Stimulated activated CD8-positive, alpha-beta memory T cell treated with anti-CD3 and anti-CD28 coated beads, Interleukin-4, amount 100 ng/mL, for 1 hour (primary cell): ENCODE measurements around the gene CCDC188.

Experiments
- DNase-seq, 2 donors: peaks; one replicate each; pipeline ENCODE4 v3.0.0-alpha.2; 2020; ENCODE audit warnings: low read depth in 2 of 2, low spot score in 1 of 2

The CCDC188 gene

GRCh38 chr22:20150381-20151275, at the start of gene CCDC188:
Gene CCDC188, minus strand, starts transcription at chr22:20151055. Its CDS starts 69 bp downstream, at chr22:20150986.
- DNase-seq, result no peak

DNA sequence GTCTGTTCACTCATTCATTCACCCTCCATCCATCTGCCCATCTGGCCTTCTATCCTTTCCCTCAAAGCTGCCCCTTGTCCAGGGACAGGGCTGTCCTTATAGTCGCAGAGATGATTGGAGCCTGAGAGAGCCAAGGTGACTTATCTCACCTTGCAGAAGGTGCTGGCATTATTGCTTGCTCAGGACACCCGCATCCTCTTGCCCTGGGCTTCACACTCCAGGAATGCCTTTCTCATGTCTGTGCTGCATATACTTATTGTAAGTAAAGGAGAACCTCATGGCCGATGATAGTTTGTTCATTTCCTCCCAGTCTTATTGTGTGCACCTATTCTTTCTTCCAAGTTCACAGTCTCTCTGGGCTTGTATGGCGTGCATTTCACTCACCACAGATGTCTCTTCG, 49.1 kb upstream of the CCDC188 start:
- no peak for DNase-seq

DNA sequence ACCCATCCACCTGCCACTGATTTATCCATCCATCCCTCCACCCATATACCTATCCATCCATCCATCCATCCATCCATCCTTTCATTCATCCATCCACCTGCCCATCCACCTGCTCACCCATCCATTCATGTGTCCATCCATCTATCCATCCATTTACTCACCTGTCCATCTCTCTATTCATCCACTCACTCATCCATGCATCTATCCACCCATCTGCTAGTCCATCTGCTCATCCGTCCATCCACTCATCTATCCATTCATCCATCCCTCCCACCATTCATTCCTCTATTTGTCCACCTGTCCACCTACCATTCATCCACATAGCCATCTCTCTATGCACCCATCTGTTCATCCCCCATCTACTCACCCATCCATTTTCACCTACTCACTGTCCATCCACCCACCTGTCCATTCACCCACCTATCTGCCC, 48.6 kb upstream of the CCDC188 start:
- DNase-seq, result no peak

GRCh38 chr22:20198557-20199319, 47.9 kb upstream of the CCDC188 start:
- no peak for DNase-seq

GRCh38 chr22:20197407-20198030, 46.7 kb upstream of the CCDC188 start:
- no peak for DNase-seq

GRCh38 chr22:20196094-20196842, 45.4 kb upstream of the CCDC188 start:
- DNase-seq, result no peak

GRCh38 chr22:20194681-20195593, 44.1 kb upstream of the CCDC188 start:
- no peak for DNase-seq

DNA sequence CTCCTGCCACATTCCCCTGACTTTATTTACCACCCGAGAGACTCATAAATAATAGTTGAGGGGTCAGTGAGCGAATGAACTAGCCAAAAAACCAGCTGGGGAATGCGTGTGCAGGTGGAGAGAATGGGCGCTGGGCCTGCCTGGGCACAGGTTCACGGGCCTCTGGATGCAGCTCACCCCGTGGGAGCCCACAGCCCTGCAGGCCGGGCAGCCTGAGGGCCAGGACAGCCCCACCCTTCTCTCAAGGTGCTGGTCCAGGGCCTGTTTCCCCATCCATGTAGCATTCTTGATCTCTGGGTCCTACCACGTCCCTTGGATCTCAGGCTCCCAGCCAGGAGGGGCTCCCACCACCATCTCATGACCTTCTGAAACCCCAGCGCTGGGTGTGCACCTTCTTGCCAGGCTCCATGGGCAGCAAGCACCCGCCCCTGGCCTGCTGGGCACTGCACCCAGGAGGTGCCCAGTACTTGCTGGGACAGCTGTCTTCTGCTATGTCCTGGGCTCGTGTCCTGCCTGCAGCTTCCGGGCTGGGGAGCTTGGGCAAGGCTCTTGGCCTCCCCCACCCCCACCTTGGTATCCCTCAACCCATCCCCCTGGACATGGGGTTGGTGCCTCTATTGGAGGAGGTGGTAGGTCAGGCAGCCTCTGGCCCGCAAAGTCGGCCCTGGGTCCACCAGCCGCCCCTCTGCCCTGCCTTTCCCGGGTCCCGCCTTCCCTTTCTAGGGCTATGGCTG, 43.1 kb upstream of the CCDC188 start:
- no peak for DNase-seq

DNA sequence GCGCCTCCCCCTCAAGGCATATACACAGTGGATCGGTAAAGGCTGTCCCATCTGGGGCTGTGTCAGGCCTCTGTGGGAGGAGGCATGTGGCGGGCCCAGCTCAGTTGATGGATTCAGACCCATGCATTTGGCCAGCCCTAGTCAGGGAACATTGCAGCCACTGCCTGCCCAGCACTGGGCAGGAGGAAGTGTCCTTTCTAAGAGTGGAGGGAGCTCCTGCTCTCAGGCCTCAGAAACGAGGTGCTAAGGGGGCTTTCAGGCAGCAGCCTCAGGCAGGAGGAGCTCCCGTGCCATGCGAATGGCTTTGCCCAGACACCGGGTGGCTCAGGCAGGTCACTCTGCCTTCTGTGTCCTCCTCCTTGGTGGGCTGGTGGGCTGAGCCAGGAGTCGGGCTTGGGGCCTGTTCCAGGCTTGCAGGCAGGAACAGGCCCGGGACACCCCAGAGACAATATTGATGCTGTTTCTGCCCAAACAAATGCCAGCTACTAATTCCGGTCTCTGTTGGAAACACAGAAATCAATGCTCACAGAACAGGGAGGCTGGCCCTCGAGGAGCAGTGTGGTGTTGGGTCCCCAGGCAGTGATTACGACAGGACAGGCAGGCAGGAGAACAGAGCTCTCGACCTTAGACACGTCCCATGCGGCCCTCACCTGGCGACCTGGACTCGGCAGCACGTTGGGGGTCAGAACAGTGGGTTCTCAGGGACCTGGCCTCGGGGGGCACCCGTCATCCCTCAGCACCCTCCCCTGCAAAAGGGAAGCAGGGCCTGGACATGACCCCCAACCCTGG, 42.3 kb upstream of the CCDC188 start:
- DNase-seq, result no peak

- no peak for DNase-seq
These were observed 41.6 kb upstream of the CCDC188 start for GRCh38 chr22:20192293-20192971.

GRCh38 chr22:20191803-20192202, 40.9 kb upstream of the CCDC188 start:
- DNase-seq, result no peak

GRCh38 chr22:20191000-20191515, 40.2 kb upstream of the CCDC188 start:
- no peak for DNase-seq

DNA sequence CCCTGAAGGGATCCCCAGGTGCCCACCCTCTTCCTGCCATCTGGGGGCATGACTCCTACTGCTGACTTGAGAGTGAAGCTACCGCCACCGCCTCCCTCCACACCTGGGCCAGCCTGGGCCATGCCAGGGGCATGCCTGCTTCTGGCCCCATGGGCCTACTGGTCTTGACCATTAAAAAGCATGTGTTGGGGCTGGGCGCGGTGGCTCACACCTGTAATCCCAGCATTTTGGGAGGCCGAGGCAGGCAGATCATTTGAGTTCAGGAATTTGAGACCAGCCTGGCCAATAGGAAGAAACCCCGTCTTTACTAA, 37.7 kb upstream of the CCDC188 start:
- DNase-seq, result no peak

- DNase-seq, result no peak
These were observed 37.1 kb upstream of the CCDC188 start for GRCh38 chr22:20187777-20188566.

DNA sequence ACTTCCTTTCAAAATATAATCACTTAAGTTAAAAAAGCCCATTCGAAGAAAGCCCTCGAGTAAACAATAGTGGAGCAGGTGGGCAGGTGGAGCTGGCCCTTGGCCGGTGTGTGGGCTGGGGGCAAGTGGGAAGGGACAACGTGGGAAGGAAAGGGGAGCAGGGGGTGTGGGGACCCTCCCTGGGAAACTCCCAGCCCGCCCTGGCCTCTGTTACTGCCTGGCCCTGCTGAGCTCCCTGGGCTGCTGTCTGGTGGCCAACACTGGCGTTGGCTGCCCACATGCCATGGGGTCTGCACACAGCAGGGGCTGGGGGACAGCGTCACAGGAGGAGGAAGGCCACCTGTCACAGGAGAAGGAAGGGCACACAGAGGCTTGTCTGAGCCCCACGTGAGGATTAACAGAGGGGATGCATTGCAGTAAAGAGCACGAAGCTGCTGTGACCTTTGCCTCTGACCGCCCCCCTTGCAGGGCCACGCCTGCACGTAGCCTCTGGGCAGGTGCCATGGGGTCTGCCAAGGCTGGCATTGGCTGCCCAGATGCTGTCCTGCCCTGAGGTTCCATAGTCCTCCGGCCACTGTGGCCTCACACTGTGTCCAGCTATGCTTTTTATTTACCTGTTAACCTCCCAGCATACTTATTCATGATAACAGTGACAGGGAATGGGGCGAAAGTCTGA, 36.2 kb upstream of the CCDC188 start:
- DNase-seq, result no peak

GRCh38 chr22:20186183-20186870, 35.5 kb upstream of the CCDC188 start:
- no peak for DNase-seq
